A204.1 (cell line): ENCODE results near the gene PYGL.
"Not testable (repeated sequence)": the region's sequence is repeated elsewhere in the genome, so short reads cannot be mapped to it uniquely, and the experiment has no call there.

Experiments used
- FAIRE-seq: peaks from 2 replicates; lab custom pipeline; 2012; peaks lifted over from hg19 to GRCh38; lab: Jason Lieb, UNC

The PYGL gene

GRCh38 chr14:50954811-50955372, 10.6 kb upstream of the PYGL start:
- peak; percentile 79 for FAIRE-seq

- no peak for FAIRE-seq
Measured at GRCh38 chr14:50953502-50953901, 9.2 kb upstream of the PYGL start.

- FAIRE-seq: no peak
Measured at GRCh38 chr14:50951032-50951431, 6.7 kb upstream of the PYGL start.

DNA sequence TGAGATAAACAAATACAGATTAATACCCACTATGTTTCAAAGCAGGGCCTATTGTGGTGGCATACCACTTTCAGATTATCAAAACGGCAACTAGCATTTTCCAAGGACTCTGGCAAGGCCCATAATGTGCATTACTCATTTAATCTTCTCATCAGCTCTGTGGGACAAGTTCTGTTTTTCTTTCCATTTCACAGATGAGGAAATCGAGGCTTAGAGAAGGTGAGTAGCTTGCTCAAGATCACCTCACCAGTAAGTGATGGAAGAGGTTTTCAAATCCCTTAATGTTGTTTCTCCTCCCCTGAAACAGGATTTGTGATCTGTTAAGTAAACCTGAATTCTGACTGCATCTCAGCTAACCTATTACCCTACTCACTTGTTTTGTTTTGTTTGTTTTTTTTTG, 3.9 kb upstream of the PYGL start:
- no peak for FAIRE-seq

DNA sequence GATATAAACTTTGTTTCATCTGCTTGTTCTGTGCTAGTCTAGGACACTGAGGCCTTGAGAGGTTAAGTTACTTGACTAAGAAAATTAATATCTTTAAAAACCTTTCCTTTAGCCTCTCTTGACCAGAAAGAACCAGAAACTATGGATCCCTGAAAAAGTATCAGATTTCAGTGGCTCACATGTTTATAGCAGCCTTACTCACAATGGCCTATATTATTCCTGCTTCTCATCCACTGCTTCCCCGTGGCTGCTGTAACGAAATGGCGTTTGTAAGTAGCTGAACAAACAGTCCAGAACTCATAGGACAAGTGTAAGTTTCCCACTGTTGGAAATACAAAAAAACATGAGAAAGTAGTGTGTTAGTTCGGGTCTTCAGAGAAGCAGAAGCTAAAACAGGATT, 3.2 kb upstream of the PYGL start:
- FAIRE-seq: no peak

DNA sequence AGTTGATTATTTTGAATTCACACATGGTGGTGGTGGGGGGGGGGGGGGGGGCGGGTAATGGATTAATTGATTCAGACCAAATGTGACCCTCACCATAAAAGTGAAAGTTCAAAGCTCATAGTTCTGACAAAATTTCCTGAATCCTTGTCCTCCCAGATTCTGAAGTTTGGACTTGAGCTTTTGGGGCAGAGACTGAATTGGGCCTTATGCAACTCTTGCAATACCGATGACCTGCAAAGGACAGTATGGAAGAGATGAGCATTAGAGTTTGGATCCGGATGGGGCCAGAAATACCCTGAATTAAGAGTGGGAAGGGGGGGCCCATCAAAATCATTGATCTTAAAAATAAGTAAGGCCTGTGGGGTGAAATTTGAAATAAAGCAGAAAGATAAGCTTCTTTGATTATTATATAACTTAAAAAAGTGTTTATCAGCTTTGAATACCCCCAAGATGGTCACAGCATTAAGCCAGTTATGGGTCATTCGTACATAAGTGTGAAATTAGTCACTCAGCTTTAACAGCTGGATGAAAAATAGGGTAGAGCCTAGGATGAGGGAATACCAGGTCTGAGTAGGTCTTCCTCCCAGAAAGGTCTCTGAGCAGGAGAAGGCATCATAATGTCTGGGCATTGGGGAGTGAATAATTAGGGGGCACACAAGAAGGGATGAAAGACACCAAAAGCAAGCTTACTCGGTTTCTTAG, 2.1 kb upstream of the PYGL start:
- FAIRE-seq: no peak

DNA sequence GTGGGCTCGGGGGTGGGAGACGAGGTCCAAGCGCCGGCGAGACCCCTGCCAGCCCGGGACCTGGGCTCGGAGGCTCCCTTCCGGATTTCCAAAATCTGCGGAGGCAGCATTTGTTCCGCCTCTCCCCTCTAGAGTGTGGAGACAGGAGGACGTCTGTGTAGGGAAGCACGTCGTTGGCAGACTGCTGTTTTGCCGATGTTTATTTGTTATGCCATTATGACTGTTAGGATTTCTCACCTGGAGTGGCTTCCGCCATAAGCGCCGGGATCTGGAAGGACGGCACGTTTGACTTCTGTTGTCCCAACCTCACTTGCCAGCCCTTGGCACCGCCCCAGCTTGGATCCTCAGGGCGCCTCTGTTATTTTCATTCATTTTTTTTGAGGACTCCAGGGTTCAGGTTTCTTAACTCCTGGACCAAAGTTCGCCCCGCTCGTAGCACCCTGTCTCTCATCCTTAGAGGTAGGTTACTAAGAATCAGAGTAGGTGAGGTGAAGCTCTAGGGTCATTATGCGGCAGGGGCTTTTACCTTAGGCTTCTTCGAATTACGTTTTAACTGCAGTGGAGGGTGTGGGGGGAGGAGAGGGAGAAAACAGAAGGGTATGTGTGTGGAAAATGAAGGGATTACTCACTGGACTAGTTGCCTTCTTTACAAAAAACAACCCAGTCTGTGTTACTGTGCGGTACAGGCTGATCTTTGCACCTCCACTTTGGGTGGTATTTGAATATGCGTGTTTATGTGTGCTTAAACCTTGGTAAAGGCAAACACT, 547 bp upstream of the PYGL start:
- no peak for FAIRE-seq

DNA sequence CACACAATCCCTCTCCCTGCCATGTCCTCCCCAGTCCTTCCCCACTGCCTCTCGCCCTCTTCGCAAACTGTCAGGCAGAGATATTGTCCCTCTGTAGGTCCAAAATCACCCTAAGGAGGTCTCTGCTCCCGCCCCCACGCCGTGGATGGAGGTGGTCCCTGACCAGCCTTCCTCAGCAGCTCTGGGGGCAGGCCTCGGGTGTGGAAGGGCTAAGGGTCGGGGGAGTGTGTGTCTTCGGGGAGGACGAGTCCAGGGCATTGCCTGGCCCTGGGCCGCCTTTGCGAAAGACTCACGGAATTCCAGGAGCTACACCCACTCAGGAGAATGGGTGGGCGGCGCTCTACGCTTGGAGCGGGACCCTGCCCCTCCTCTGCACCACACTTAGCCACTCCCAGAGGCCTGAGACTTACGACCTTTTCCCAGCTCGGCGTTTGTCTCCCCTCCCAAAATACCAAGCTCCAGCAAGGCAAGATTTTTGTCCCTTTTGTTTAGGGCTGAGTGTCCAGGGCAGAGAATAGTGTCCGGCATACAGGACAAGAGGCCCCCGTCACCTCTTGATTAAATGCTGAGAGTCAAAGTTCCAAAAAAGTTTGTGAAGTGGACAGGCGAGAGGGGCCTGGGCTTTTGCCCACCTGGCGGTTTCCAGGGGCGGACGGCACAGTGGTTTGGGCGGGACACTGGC, 881 bp downstream of the PYGL start:
- no peak for FAIRE-seq

DNA sequence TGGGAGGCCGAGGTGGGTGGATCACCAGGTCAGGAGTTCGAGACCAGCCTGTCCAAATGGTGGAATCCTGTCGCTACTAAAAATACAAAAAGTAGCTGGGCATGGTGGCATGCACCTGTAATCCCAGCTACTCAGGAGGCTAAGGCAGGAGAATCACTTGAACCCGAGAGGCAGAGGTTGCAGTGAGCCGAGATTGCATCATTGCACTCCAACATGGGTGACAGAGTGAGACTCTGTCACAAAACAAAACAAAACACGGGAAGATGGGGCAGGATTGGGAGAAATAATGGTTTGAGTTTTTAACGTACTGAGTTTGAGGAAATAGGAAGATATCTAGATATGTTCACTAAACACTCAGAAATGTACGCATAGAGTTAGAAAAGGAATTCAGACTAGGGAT, 2.6 kb downstream of the PYGL start:
- not testable (repeated sequence) for FAIRE-seq

GRCh38 chr14:50941151-50941550, 3.1 kb downstream of the PYGL start:
- FAIRE-seq: no peak

GRCh38 chr14:50937800-50938199, 6.5 kb downstream of the PYGL start:
- FAIRE-seq: no peak

DNA sequence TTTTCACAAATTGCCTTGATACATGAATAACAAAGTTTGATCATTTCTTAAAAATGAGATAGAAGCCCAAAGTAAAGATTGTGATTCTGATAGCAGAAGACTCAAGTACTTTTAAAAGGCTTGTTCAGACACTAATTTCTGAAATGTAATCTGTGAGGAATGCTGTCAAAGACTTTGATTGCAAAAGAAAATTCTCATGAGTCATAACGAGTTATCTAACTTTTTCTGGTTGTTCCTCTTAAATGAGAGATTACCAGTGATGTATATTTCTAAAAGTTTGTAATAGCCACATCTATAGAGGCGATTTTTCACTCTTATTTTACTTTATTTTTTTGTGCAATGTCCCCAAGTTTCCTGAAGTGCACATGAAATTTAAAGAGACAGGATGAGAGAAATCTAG, 7.0 kb downstream of the PYGL start:
- FAIRE-seq: no peak

GRCh38 chr14:50936882-50937281, 7.4 kb downstream of the PYGL start:
- FAIRE-seq: no peak

GRCh38 chr14:50936016-50936340, 8.3 kb downstream of the PYGL start:
- FAIRE-seq: no peak

DNA sequence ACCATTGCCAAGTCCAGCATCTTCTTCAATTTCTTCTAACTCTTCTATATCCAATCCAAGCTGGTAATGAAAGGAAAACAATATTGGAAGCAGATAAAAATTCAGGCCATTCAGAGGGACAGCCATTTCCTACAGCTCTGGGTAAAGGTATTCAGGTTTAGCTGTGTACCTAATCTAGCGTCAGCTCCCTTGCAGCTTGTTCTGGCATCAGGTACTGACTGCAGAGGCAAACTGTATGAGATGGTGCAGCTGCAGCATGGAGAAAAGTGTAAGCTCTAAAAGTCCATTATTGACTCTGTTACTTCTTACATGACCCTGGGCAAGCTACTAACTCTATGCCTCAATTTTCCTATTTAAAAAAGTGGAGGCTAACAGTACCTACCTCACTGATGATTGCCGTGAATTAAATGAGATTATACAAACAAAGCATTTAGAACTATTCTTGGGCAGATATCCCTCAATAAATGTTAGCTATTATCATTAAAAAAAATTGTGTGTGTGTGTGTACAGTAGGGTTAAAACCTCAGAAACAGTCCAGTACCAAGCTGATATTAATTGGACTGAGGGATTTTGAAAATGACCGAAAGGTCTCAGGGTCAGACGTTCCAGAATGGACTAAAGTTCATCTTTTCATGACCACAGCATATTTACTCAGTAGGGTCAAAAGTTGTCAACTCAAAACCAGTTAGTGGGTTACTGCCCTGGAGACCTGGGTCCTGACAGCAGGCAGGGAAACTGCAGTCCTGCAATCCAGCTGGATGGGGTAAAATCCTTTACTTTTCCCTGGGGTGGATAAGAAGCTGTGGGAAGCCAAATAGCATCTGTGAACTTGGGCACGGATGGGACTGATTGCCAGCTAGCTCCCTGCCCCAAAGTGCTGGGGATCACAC, 8.9 kb downstream of the PYGL start:
- FAIRE-seq: no peak

DNA sequence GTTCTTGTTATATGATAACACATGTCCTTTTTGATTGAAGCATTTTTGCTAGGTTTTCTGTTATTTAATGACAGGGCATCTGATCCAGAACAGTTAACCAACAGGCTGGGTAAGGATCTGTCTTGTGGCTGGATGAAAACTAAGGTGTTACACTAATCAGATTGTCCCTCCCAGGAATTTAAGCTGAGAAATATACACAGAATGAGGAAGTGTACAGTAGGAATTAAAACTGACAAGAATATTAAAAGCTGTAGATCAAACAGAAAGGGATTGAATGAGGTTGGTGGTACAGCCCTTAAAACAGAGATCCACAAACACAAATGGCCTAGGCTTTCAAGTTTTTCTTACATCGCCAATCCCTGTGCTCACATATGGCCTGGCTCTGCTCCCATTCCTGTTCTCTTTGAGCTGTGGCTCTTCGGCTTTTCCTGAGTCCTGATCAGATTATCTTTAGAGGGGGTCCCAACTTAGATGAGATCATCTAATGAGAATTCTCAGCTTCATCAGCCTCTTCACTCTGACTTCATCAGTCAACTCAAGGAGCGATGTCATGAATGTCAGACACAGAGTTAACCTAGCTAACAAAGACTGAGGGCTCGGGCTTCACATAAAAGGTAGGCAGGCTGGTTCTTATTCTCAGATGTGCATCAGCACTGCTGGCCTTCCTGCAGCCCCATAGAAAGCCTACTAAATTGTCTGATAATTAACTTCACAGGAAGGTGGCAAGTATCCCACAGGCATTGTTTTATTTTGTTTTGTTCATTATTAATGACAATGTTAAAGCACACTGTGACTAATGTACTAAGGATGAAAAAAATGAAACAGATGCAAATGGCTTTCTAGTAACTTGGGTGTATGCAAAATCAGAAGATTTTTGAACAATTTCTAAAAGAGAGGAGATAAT, 11.4 kb downstream of the PYGL start:
- no peak for FAIRE-seq

DNA sequence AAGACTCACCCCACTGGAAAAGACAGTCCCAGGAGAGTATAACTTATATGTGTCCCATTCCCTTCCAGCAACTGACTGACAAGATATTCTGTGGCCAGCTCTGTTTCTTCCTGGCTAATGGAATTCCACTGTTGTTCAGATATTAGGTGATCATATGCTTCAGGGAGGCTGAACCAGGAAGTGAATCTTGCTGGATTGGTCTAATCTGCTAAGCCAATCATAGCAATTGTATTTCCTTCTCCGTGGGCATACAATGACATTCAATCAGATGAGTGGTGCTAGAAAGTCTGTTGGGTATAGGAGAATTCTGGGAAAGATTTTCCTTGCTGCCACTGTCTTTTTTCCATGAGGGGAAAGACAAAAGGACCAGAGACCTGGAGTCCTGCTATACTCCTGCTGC, 12.1 kb downstream of the PYGL start:
- no peak for FAIRE-seq

DNA sequence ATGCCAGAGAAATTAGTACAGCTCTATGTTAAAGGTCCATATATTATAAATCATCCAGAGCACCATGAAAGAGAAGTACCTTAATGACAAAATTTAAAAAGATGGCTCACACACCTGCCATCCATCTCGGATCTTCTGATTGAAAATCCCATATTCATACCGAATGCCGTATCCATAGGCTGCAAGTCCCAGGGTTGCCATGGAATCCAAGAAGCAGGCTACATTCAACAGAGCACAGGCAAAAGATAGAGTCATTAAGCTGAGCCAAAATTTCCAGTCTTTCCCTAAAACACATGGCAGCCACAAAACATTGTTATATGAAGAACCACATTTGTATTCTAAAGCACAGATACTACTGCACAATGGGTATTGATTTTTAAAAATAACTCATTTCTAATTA, 12.7 kb downstream of the PYGL start:
- no peak for FAIRE-seq

GRCh38 chr14:50929506-50929905, 14.8 kb downstream of the PYGL start:
- FAIRE-seq: no peak

- no peak for FAIRE-seq
Measured at GRCh38 chr14:50928002-50928635, 16.2 kb downstream of the PYGL start.
